ENCODE measurements around the gene KCNG2.
"Not testable (repeated sequence)": the region's sequence is repeated elsewhere in the genome, so short reads cannot be mapped to it uniquely, and the experiment has no call there.

Gene KCNG2

DNA sequence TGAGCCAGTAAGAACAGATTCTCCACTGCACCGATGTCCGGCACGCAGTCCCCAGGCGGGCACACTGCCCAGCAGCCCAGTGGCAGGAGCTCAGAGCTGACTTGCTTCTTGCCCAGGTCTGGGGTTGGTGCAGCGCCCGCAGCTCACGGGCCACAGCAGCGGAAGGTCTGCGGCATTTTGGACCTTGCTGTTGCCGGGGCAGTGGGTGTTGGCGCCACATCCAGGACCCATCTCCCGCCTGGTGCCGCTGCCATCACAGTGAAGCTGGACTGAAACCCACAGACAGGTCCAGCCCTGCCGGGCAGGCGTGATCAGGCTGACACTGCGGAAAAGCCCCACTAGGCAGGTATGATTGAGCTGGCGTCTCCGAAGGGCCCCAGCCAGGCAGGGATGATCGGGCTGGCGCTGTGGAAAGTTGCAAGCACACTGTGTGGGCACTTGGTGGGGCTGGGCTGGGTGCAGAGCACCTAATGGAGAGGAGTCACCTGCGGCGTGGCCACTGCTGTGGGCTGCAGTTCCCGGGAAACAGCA, 78.3 kb downstream of the KCNG2 start:
- H3K4me3 ChIP-seq (ENCODE audit: low read depth, low read length) = no peak overlapping the region
- no peak for DNase-seq (ENCODE audit: low read depth, low spot score)
- ChIA-PET POLR2A (no interaction called here), CTCF (no interaction called here)
- TF ChIP-seq, protein P1, sequence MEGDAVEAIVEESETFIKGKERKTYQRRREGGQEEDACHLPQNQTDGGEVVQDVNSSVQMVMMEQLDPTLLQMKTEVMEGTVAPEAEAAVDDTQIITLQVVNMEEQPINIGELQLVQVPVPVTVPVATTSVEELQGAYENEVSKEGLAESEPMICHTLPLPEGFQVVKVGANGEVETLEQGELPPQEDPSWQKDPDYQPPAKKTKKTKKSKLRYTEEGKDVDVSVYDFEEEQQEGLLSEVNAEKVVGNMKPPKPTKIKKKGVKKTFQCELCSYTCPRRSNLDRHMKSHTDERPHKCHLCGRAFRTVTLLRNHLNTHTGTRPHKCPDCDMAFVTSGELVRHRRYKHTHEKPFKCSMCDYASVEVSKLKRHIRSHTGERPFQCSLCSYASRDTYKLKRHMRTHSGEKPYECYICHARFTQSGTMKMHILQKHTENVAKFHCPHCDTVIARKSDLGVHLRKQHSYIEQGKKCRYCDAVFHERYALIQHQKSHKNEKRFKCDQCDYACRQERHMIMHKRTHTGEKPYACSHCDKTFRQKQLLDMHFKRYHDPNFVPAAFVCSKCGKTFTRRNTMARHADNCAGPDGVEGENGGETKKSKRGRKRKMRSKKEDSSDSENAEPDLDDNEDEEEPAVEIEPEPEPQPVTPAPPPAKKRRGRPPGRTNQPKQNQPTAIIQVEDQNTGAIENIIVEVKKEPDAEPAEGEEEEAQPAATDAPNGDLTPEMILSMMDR (IDR thresholded peaks at IDR 0.05; ENCODE audit: insufficient read depth, low read length, missing control alignments) = no peak

DNA sequence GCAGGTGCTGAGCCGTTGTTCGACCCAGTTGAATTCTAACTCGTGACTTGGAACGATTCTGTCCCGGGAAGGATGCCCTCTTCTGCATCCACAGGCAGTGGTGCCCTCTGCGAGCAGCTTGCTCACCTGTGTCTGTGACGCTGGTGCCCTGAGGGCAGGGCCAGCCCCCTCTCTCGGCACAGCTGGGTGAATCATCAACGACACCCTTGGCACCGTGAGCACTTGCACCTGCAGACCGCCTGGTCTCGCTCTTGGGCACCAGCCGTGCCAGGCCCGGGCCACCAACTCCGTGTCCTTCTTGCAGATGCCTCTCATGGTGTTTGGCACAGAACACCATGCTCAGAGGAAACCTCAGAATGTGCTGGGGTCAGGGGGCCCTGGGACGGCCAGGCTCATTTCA, 78.8 kb downstream of the KCNG2 start:
- POLR2A ChIA-PET = no interaction called here
- TF ChIP-seq, protein P1 (IDR thresholded peaks at IDR 0.05; ENCODE audit: insufficient read depth, low read length, missing control alignments) = no peak
- DNase-seq (ENCODE audit: low read depth, low spot score) = no peak
- H3K4me3 ChIP-seq (ENCODE audit: low read depth, low read length) = no peak overlapping the region
- CTCF ChIA-PET = no interaction called here

DNA sequence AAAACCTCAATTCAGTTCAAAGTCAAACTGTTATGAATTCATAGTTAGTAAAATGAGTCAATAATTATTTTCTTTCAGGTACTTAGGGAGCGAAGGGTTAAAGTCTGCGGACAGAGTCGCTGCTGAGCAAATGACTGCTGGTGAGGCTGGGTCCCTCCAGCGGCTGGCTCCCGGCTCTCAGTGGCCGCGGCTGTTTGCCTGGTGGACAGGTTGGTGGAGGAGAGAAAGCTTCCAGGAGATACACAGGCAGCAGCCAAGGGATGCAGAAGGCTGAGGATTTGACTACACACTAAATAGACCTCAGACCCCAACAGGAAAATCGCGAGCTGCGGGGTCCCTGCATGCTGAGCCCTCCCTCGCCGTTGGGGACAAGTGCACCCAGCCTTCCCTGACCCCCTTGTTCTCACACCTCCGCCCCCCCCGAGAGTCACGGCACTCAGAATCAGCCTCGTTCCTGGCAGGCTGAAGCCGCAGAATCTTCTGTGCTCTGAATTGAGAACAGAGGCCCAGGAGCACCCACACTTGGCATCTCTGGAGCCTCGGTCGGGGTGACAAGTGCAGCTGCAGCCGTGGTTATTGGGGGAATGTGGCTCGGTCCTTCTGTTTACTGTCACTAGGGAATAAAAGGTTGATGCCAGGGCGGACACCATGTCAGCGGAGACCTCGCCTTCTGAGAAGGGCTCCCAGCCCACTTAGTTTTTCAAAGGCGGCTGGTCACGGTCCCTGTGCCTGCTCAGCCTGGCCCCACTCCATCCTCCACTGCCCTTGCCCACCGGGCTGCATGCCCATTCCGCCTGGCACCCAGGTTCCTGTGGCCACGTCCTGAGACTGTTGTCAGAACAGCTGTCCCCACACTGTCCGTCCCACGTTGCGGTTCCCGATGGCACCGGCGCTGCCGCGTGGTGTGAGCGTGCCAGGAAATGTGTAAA, 79.7 kb downstream of the KCNG2 start:
- ChIA-PET POLR2A (no interaction called here), CTCF (no interaction called here)
- no peak for DNase-seq (ENCODE audit: low read depth, low spot score)
- H3K4me3 ChIP-seq (ENCODE audit: low read depth, low read length) = no peak overlapping the region
- TF ChIP-seq, protein P1 (IDR thresholded peaks at IDR 0.05; ENCODE audit: insufficient read depth, low read length, missing control alignments) = no peak

DNA sequence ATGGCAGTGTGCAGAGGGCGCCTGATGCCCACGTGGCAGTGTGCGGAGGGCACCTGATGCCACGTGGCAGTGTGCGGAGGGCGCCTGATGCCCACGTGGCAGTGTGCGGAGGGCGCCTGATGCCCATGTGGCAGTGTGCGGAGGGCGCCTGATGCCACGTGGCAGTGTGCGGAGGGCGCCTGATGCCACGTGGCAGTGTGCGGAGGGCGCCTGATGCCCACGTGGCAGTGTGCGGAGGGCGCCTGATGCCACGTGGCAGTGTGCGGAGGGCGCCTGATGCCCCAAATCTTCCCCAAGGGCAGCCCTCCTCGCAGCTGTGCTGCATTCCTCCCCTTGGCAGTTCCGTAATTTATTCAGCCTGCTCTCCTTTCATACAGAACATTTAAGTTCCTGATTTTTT, 80.5 kb downstream of the KCNG2 start:
- POLR2A ChIA-PET; CTCF ChIA-PET; DNase-seq (ENCODE audit: low read depth, low spot score); H3K4me3 ChIP-seq (ENCODE audit: low read depth, low read length): not testable (repeated sequence)

DNA sequence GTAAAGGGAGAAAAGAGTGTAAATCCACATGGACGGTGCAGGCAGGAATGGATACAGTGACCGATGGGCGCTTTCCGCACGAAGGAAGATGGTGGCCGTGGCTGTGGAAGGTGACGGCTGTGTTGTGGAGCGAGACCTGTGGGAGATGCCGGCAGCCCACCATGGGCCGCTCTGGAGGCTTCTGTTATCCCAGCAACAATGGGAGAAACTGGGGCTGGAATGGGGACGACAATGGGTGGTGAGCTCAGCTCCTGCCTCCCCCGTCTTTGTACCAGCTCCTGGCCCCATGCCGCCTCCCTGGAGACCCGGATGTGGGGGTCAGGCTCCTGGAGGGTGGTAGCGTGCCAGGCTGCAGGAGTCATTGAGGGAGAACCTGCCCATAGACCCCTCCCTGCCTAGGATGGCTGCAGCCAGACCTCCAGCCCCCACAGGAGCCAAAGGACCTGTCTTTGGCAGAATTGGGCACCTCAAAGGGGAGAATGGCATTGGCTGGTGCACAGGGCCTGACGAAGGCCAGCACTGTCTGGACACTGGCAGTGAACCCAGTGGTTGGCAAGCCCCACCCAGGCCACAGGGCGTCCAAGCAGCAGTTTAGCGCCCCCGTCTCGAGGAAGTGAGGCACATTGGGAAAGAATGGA, 81.1 kb downstream of the KCNG2 start:
- H3K4me3 ChIP-seq (ENCODE audit: low read depth, low read length) = no peak overlapping the region
- no peak for DNase-seq (ENCODE audit: low read depth, low spot score)
- CTCF ChIA-PET = no interaction called here
- TF ChIP-seq, protein P1 (IDR thresholded peaks at IDR 0.05; ENCODE audit: insufficient read depth, low read length, missing control alignments) = no peak
- POLR2A ChIA-PET = no interaction called here

DNA sequence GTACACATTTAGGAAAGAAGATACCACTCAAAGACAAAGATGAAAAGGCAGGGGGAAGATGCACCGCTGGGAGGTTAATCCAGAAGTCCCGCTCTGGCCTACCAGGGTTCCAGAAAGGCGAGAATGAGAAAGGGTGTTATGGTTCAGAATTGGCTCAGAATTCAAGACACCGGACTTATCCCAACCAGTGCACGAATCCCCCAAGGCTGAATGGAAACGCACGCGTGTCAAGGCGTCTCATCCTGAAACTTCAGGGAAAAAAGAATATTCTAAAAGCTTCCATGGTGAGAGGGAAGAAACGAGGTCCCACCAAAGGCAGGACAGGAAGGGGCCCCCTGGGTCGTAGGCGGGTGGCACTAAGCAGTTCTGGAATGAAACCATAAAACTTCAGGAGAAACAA, 81.8 kb downstream of the KCNG2 start:
- H3K4me3 ChIP-seq (ENCODE audit: low read depth, low read length) = no peak overlapping the region
- ChIA-PET POLR2A (no interaction called here), CTCF (no interaction called here)
- TF ChIP-seq, protein P1 (IDR thresholded peaks at IDR 0.05; ENCODE audit: insufficient read depth, low read length, missing control alignments) = no peak
- DNase-seq (ENCODE audit: low read depth, low spot score) = no peak
